Body of pancreas (tissue), 4 donors: ENCODE results near the gene APCDD1.

Experiments used
- POLR2A ChIP-seq, 3 donors: fragments of 450-650 bp; IDR thresholded peaks; one replicate each; pipeline ENCODE4 v1.6.1; 2016; ENCODE audit warnings: antibody characterized with exemption in 3 of 3, mild to moderate bottlenecking in 2 of 3
- TF ChIP-seq, protein P1 (sequence below), 7 experiments: fragments of 450-650 bp in 4 of 7; fragments of 200-600 bp in 3 of 7; sonication (generic) in 3 of 7; IDR thresholded peaks; one replicate each; pipeline ENCODE4 v1.5.1; 2016 to 2019; ENCODE audit warnings: antibody characterized with exemption in 7 of 7

DNA sequence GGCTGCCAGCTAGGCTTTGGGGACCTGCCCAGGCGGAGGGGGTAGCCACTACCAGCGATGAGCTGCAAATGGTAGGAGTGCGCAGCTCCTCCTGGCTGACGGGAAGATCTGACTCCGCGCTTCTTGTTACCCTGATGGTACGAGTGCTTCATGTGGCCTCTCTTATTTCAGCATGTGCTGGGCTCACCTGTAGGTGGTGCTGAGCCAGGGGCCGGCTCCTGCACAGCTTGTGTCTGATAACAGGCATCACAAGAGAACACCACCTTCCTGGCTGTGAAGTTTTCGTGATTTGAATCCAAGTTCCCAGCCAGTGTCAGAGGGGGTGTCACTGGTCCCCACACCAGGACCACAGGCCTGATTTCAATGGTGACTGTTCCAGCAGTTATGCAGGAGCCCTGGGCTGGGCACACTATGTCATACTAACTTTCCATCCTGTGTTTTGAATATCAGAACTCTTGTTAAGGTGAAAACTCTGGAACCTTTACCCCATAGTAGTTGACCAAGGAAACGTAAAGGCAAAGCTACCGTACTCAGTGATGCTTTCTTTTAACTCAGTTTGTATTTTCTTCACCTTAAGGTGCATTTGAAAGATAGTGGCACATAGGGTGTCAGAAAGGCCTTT is 28.0 kb downstream of the APCDD1 start:
- TF ChIP-seq, protein P1, sequence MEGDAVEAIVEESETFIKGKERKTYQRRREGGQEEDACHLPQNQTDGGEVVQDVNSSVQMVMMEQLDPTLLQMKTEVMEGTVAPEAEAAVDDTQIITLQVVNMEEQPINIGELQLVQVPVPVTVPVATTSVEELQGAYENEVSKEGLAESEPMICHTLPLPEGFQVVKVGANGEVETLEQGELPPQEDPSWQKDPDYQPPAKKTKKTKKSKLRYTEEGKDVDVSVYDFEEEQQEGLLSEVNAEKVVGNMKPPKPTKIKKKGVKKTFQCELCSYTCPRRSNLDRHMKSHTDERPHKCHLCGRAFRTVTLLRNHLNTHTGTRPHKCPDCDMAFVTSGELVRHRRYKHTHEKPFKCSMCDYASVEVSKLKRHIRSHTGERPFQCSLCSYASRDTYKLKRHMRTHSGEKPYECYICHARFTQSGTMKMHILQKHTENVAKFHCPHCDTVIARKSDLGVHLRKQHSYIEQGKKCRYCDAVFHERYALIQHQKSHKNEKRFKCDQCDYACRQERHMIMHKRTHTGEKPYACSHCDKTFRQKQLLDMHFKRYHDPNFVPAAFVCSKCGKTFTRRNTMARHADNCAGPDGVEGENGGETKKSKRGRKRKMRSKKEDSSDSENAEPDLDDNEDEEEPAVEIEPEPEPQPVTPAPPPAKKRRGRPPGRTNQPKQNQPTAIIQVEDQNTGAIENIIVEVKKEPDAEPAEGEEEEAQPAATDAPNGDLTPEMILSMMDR (IDR thresholded peaks at IDR 0.05), result no peak
- TF ChIP-seq POLR2A (IDR thresholded peaks at IDR 0.05), result no peak
